ENCODE data around the gene UBE2R2. TPM values are rescaled to one million over a fixed set of nuclear protein-coding genes. Genes with fewer than 3 reads are reported as not detected.
"Not testable (repeated sequence)": the region's sequence is repeated elsewhere in the genome, so short reads cannot be mapped to it uniquely, and the experiment has no call there.

Gene UBE2R2
- total and polyA plus RNA-seq, 2 donors: 24.2 to 27.3 TPM

- Histone ChIP-seq H3K4me3 (ENCODE audit: low read depth, low read length) (no peak overlapping the region), H3K27ac (ENCODE audit: low read depth) (no peak overlapping the region), H3K36me3 (ENCODE audit: insufficient read depth) (no peaks in the 10 kb centered on the region), H3K4me1 (ENCODE audit: insufficient read depth) (no peaks in the 10 kb centered on the region)
- DNase-seq (ENCODE audit: extremely low spot score): no peak
- 37% methylated on average over 11 of the region's 11 CpGs for WGBS
These were observed 50.9 kb downstream of the UBE2R2 start for GRCh38 chr9:33867747-33868439.

GRCh38 chr9:33868440-33868973 lies 51.5 kb downstream of the UBE2R2 start:
- no peaks in the 10 kb centered on the region for H3K4me1 ChIP-seq (ENCODE audit: insufficient read depth)
- 36% methylated on average over 3 of the region's 3 CpGs for WGBS
- no peak overlapping the region for H3K4me3 ChIP-seq (ENCODE audit: low read depth, low read length)
- H3K36me3 ChIP-seq (ENCODE audit: insufficient read depth): no peaks in the 10 kb centered on the region
- no peak for DNase-seq (ENCODE audit: extremely low spot score)
- H3K27ac ChIP-seq (ENCODE audit: low read depth): no peak overlapping the region

GRCh38 chr9:33869243-33869642 lies 52.3 kb downstream of the UBE2R2 start:
- H3K27ac ChIP-seq (ENCODE audit: low read depth): not testable (repeated sequence)

GRCh38 chr9:33877727-33878489 lies 60.9 kb downstream of the UBE2R2 start:
- DNase-seq (ENCODE audit: extremely low spot score): no peak
- Histone ChIP-seq H3K4me1 (ENCODE audit: insufficient read depth) (no peaks in the 10 kb centered on the region), H3K4me3 (ENCODE audit: low read depth, low read length) (no peak overlapping the region), H3K27ac (ENCODE audit: low read depth) (no peak overlapping the region), H3K36me3 (ENCODE audit: insufficient read depth) (no peaks in the 10 kb centered on the region)
- WGBS: 54% methylated on average over 10 of the region's 10 CpGs

More at GRCh38 chr9:33869243-33869642, 52.3 kb downstream of the UBE2R2 start:
- not testable (repeated sequence) for DNase-seq (ENCODE audit: extremely low spot score); H3K4me3 ChIP-seq (ENCODE audit: low read depth, low read length); H3K36me3 ChIP-seq (ENCODE audit: insufficient read depth); H3K4me1 ChIP-seq (ENCODE audit: insufficient read depth)
- WGBS: 96% methylated on average over 4 of the region's 4 CpGs

GRCh38 chr9:33878691-33879366 lies 61.9 kb downstream of the UBE2R2 start:
- Histone ChIP-seq H3K36me3 (ENCODE audit: insufficient read depth) (no peaks in the 10 kb centered on the region), H3K4me1 (ENCODE audit: insufficient read depth) (no peaks in the 10 kb centered on the region), H3K27ac (ENCODE audit: low read depth) (no peak overlapping the region), H3K4me3 (ENCODE audit: low read depth, low read length) (no peak overlapping the region)
- DNase-seq (ENCODE audit: extremely low spot score): no peak
- WGBS: 71% methylated on average over 7 of the region's 7 CpGs

GRCh38 chr9:33880211-33881089 lies 63.5 kb downstream of the UBE2R2 start:
- no peaks in the 10 kb centered on the region for H3K36me3 ChIP-seq (ENCODE audit: insufficient read depth)
- no peaks in the 10 kb centered on the region for H3K4me1 ChIP-seq (ENCODE audit: insufficient read depth)
- 95% methylated on average over 8 of the region's 8 CpGs for WGBS
- DNase-seq (ENCODE audit: extremely low spot score): no peak
- no peak overlapping the region for H3K4me3 ChIP-seq (ENCODE audit: low read depth, low read length)
- no peak overlapping the region for H3K27ac ChIP-seq (ENCODE audit: low read depth)

- Histone ChIP-seq H3K36me3 (ENCODE audit: insufficient read depth) (no peaks in the 10 kb centered on the region), H3K4me1 (ENCODE audit: insufficient read depth) (no peaks in the 10 kb centered on the region), H3K27ac (ENCODE audit: low read depth) (no peak overlapping the region), H3K4me3 (ENCODE audit: low read depth, low read length) (no peak overlapping the region)
- 19% methylated on average over 1 of the region's 1 CpG for WGBS
- no peak for DNase-seq (ENCODE audit: extremely low spot score)
These were observed 64.7 kb downstream of the UBE2R2 start for GRCh38 chr9:33881635-33882034.

GRCh38 chr9:33884856-33885701 lies 68.1 kb downstream of the UBE2R2 start:
- no peak overlapping the region for H3K4me3 ChIP-seq (ENCODE audit: low read depth, low read length)
- no peaks in the 10 kb centered on the region for H3K4me1 ChIP-seq (ENCODE audit: insufficient read depth)
- no peaks in the 10 kb centered on the region for H3K36me3 ChIP-seq (ENCODE audit: insufficient read depth)
- WGBS: 49% methylated on average over 5 of the region's 5 CpGs
- no peak for DNase-seq (ENCODE audit: extremely low spot score)
- H3K27ac ChIP-seq (ENCODE audit: low read depth): no peak overlapping the region

GRCh38 chr9:33885948-33886347 lies 69.0 kb downstream of the UBE2R2 start:
- 68% methylated on average over 2 of the region's 2 CpGs for WGBS
- DNase-seq (ENCODE audit: extremely low spot score): no peak
- H3K4me3 ChIP-seq (ENCODE audit: low read depth, low read length): no peak overlapping the region
- no peak overlapping the region for H3K27ac ChIP-seq (ENCODE audit: low read depth)
- no peaks in the 10 kb centered on the region for H3K36me3 ChIP-seq (ENCODE audit: insufficient read depth)
- H3K4me1 ChIP-seq (ENCODE audit: insufficient read depth): no peaks in the 10 kb centered on the region

GRCh38 chr9:33893861-33894260 lies 76.9 kb downstream of the UBE2R2 start:
- Histone ChIP-seq H3K36me3 (ENCODE audit: insufficient read depth) (no peaks in the 10 kb centered on the region), H3K4me1 (ENCODE audit: insufficient read depth) (no peaks in the 10 kb centered on the region), H3K4me3 (ENCODE audit: low read depth, low read length) (no peak overlapping the region), H3K27ac (ENCODE audit: low read depth) (no peak overlapping the region)
- DNase-seq (ENCODE audit: extremely low spot score): no peak

GRCh38 chr9:33894316-33894715 lies 77.4 kb downstream of the UBE2R2 start:
- H3K27ac ChIP-seq (ENCODE audit: low read depth): no peak overlapping the region
- H3K36me3 ChIP-seq (ENCODE audit: insufficient read depth): no peaks in the 10 kb centered on the region
- H3K4me1 ChIP-seq (ENCODE audit: insufficient read depth): no peaks in the 10 kb centered on the region
- H3K4me3 ChIP-seq (ENCODE audit: low read depth, low read length): no peak overlapping the region
- no peak for DNase-seq (ENCODE audit: extremely low spot score)

- no peak for DNase-seq (ENCODE audit: extremely low spot score)
- no peak overlapping the region for H3K27ac ChIP-seq (ENCODE audit: low read depth)
- 71% methylated on average over 4 of the region's 4 CpGs for WGBS
These were observed 86.3 kb downstream of the UBE2R2 start for GRCh38 chr9:33903157-33903780.

More at GRCh38 chr9:33903157-33903780, 86.3 kb downstream of the UBE2R2 start:
- peaks cover 2% of the 10 kb centered on the region for H3K4me1 ChIP-seq (ENCODE audit: insufficient read depth)
- H3K4me3 ChIP-seq (ENCODE audit: low read depth, low read length): no peak overlapping the region
- H3K36me3 ChIP-seq (ENCODE audit: insufficient read depth): peaks cover 1% of the 10 kb centered on the region
